K562 (cell line): ENCODE results near the gene IGSF9. TPM values are rescaled to one million over a fixed set of nuclear protein-coding genes. Genes with fewer than 3 reads are reported as not detected.

ENCODE experiments used
- DACH1 ChIP-seq: fragments of 450-650 bp; IDR thresholded peaks from 2 replicates; pipeline ENCODE4 v1.6.1; 2018; ENCODE audit not compliant: partially characterized antibody
- FOSL1 ChIP-seq: fragments of 200-800 bp; sonication (Bioruptor generic); conservative IDR thresholded peaks from 2 replicates; pipeline ENCODE4 v1.6.1; 2016; ENCODE audit warnings: missing genetic modification characterization, missing compliant biosample characterization
- FOXK1 ChIP-seq: sonication (generic); formaldehyde crosslinking; IDR thresholded peaks from 2 replicates; pipeline ENCODE4 v1.8.0; 2022; ENCODE audit warnings: missing genetic modification reagents, mild to moderate bottlenecking, borderline replicate concordance
- GTF2A2 ChIP-seq: IDR thresholded peaks from 2 replicates; pipeline ENCODE4 v1.6.1; 2016; ENCODE audit warnings: mild to moderate bottlenecking, missing genetic modification characterization, missing compliant biosample characterization
- KDM4B ChIP-seq, 2 experiments: fragments of 450-650 bp in 1 of 2; sonication (generic) in 1 of 2; IDR thresholded peaks; 2 replicates each; pipeline ENCODE4 v1.6.1; 2016 to 2017; ENCODE audit warnings: borderline replicate concordance in 2 of 2, antibody characterized with exemption in 1 of 2, low read depth in 1 of 2, mild to moderate bottlenecking in 1 of 2
- KLF16 ChIP-seq: IDR thresholded peaks from 2 replicates; pipeline ENCODE4 v1.6.1; 2016; ENCODE audit warnings: antibody characterized with exemption
- KLF6 ChIP-seq: fragments of 250-450 bp; sonication (Bioruptor Pico); IDR thresholded peaks from 2 replicates; pipeline ENCODE4 v1.4.0; 2020; ENCODE audit warnings: mild to moderate bottlenecking, moderate library complexity, borderline replicate concordance
- MAFK ChIP-seq: IDR thresholded peaks from 2 replicates; pipeline ENCODE4 v1.6.1; 2011; ENCODE audit warnings: low read length, improper control_type of control experiment
- MYBL2 ChIP-seq, 2 experiments: fragments of 450-650 bp in 1 of 2; sonication (generic) in 1 of 2; formaldehyde crosslinking in 1 of 2; IDR thresholded peaks; 2 replicates each; pipeline versions ENCODE4 v1.6.1 to v1.8.1; 2017 to 2022; ENCODE audit warnings: borderline replicate concordance in 1 of 2, inconsistent platforms in 1 of 2, low read depth in 1 of 2, mild to moderate bottlenecking in 1 of 2, missing genetic modification reagents in 1 of 2, moderate library complexity in 1 of 2
- POLR2A ChIP-seq: fragments of 450-650 bp; conservative IDR thresholded peaks from 2 replicates; pipeline ENCODE4 v1.6.1; 2016
- RBM15 ChIP-seq: fragments of 200-400 bp; formaldehyde crosslinking; IDR thresholded peaks from 2 replicates; pipeline ENCODE4 v1.6.1; 2018; ENCODE audit warnings: mild to moderate bottlenecking, low read length, moderate library complexity; ENCODE audit not compliant: insufficient read depth
- SAFB ChIP-seq: fragments of 200-400 bp; formaldehyde crosslinking; IDR thresholded peaks from 2 replicates; pipeline ENCODE4 v1.6.1; 2017; ENCODE audit warnings: low read depth, low read length, borderline replicate concordance
- SMAD1 ChIP-seq: fragments of 150-350 bp; IDR thresholded peaks from 2 replicates; pipeline ENCODE4 v1.6.1; 2014; ENCODE audit warnings: low read length, low read depth; ENCODE audit not compliant: partially characterized antibody
- SMARCE1 ChIP-seq: fragments of 450-650 bp; IDR thresholded peaks from 2 replicates; pipeline ENCODE4 v1.7.1; 2016; ENCODE audit warnings: mild to moderate bottlenecking
- THRAP3 ChIP-seq: fragments of 450-650 bp; IDR thresholded peaks from 2 replicates; pipeline ENCODE4 v1.6.1; 2016; ENCODE audit warnings: mild to moderate bottlenecking, inconsistent platforms, borderline replicate concordance
- ZNF134 ChIP-seq: fragments of 250-450 bp; sonication (Bioruptor Pico); conservative IDR thresholded peaks from 2 replicates; pipeline ENCODE4 v1.4.0; 2020
- ZNF263 ChIP-seq: sonication (generic); formaldehyde crosslinking; IDR thresholded peaks from 2 replicates; pipeline ENCODE4 v1.8.0; 2022; ENCODE audit warnings: mild to moderate bottlenecking, missing genetic modification reagents, borderline replicate concordance
- ZNF551 ChIP-seq: fragments of 250-450 bp; sonication (Bioruptor Pico); IDR thresholded peaks from 2 replicates; pipeline ENCODE4 v1.5.0; 2021; ENCODE audit warnings: mild to moderate bottlenecking, moderate library complexity
- polyA plus RNA-seq, 8 experiments: library from polyadenylated mRNA; depleted of rRNA in 4 of 8; stranded (reverse) in 5 of 8; unstranded in 3 of 8; fragments of >200 nt; fragmentation: Nextera tagmentation in 2 of 8; fragmentation: Illumina TruSeq in 1 of 8; extraction: Ambion mirVana in 2 of 8; extraction: Trizol in 1 of 8; gene quantifications; 2 replicates each; pipeline versions ENCODE4 v1.2.1 to v1.2.3, GENCODE V29; 2011 to 2014; ENCODE audit warnings: inconsistent platforms in 1 of 8, missing spikeins in 1 of 8
- total RNA-seq, 7 experiments: library from RNA; depleted of rRNA in 6 of 7; stranded (reverse); fragments of >200 nt in 6 of 7; fragmentation: Illumina TruSeq in 2 of 7; extraction: Trizol in 2 of 7; gene quantifications; 2 replicates each; pipeline versions ENCODE4 v1.2.1 to v1.2.3, GENCODE V29; 2011 to 2021; ENCODE audit warnings: low replicate concordance in 1 of 7
- TF ChIP-seq, protein P1 (sequence below): fragments of 450-650 bp; formaldehyde crosslinking; IDR thresholded peaks from 2 replicates; pipeline ENCODE4 v1.4.0; 2022; ENCODE audit warnings: missing genetic modification characterization
- TF ChIP-seq, protein P2 (sequence below): fragments of 450-650 bp; IDR thresholded peaks from 2 replicates; pipeline ENCODE4 v1.6.1; 2016; ENCODE audit warnings: mild to moderate bottlenecking
- TF ChIP-seq, protein P3 (sequence below): fragments of 150-350 bp; conservative IDR thresholded peaks from 2 replicates; pipeline ENCODE4 v1.6.1; 2014; ENCODE audit warnings: low read length

Gene IGSF9
- total and polyA plus RNA-seq, 9 of the 15 experiments (the other 6 are each of a cell fraction or from before 2014, with no cell fraction given) = 0.03 to 0.29 (median 0.07) TPM; not detected in 1

GRCh38 chr1:159924025-159924790, 21.2 kb downstream of the IGSF9 start (continued):
- TF ChIP-seq FOXK1 (CRISPR knock-in tag) (no peak), ZNF134 (CRISPR knock-in tag) (no peak), DACH1 (no peak), THRAP3 (0 out of 2 replicates have a peak, but pooled peaks have one; percentile 22), POLR2A (peak; percentile 41; the same call in 1 of the 2 replicates), KLF16 (peak; percentile 53; the same call in 1 of the 2 replicates), MYBL2 (IDR thresholded peaks at IDR 0.05; ENCODE audit: low read depth) (peak; percentile 80), MYBL2 (CRISPR knock-in tag; IDR thresholded peaks at IDR 0.05; ENCODE audit: borderline replicate concordance) (no peak), ZNF263 (CRISPR knock-in tag) (no peak), KLF6 (peak; percentile 88; the same call in 1 of the 2 replicates), MAFK (no peak), GTF2A2 (tag) (no peak), ZNF551 (CRISPR knock-in tag) (no peak), SMARCE1 (peak; percentile 84), RBM15 (no peak), KDM4B (IDR thresholded peaks at IDR 0.05; ENCODE audit: borderline replicate concordance in 2 of 2, low read depth in 1 of 2) (0 out of 4 replicates have a peak, but pooled peaks of 1 of the 2 experiments have one; percentile 17), FOSL1 (tag) (peak; percentile 98), SAFB (no peak), SMAD1 (no peak)
- TF ChIP-seq, protein P1, sequence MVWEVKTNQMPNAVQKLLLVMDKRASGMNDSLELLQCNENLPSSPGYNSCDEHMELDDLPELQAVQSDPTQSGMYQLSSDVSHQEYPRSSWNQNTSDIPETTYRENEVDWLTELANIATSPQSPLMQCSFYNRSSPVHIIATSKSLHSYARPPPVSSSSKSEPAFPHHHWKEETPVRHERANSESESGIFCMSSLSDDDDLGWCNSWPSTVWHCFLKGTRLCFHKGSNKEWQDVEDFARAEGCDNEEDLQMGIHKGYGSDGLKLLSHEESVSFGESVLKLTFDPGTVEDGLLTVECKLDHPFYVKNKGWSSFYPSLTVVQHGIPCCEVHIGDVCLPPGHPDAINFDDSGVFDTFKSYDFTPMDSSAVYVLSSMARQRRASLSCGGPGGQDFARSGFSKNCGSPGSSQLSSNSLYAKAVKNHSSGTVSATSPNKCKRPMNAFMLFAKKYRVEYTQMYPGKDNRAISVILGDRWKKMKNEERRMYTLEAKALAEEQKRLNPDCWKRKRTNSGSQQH (CRISPR knock-in tag) = no peak
- TF ChIP-seq, protein P2, sequence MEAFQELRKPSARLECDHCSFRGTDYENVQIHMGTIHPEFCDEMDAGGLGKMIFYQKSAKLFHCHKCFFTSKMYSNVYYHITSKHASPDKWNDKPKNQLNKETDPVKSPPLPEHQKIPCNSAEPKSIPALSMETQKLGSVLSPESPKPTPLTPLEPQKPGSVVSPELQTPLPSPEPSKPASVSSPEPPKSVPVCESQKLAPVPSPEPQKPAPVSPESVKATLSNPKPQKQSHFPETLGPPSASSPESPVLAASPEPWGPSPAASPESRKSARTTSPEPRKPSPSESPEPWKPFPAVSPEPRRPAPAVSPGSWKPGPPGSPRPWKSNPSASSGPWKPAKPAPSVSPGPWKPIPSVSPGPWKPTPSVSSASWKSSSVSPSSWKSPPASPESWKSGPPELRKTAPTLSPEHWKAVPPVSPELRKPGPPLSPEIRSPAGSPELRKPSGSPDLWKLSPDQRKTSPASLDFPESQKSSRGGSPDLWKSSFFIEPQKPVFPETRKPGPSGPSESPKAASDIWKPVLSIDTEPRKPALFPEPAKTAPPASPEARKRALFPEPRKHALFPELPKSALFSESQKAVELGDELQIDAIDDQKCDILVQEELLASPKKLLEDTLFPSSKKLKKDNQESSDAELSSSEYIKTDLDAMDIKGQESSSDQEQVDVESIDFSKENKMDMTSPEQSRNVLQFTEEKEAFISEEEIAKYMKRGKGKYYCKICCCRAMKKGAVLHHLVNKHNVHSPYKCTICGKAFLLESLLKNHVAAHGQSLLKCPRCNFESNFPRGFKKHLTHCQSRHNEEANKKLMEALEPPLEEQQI = no peak
- TF ChIP-seq, protein P3, sequence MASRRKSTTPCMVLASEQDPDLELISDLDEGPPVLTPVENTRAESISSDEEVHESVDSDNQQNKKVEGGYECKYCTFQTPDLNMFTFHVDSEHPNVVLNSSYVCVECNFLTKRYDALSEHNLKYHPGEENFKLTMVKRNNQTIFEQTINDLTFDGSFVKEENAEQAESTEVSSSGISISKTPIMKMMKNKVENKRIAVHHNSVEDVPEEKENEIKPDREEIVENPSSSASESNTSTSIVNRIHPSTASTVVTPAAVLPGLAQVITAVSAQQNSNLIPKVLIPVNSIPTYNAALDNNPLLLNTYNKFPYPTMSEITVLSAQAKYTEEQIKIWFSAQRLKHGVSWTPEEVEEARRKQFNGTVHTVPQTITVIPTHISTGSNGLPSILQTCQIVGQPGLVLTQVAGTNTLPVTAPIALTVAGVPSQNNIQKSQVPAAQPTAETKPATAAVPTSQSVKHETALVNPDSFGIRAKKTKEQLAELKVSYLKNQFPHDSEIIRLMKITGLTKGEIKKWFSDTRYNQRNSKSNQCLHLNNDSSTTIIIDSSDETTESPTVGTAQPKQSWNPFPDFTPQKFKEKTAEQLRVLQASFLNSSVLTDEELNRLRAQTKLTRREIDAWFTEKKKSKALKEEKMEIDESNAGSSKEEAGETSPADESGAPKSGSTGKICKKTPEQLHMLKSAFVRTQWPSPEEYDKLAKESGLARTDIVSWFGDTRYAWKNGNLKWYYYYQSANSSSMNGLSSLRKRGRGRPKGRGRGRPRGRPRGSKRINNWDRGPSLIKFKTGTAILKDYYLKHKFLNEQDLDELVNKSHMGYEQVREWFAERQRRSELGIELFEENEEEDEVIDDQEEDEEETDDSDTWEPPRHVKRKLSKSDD = no peak
